ENCODE data around the gene RAB3C. TPM values are rescaled to one million over a fixed set of nuclear protein-coding genes. Genes with fewer than 3 reads are reported as not detected.

RAB3C gene
- total RNA-seq, 8 experiments from 2014 or later = 0.10 to 114 (median 50.3) TPM; not detected in 1

DNA sequence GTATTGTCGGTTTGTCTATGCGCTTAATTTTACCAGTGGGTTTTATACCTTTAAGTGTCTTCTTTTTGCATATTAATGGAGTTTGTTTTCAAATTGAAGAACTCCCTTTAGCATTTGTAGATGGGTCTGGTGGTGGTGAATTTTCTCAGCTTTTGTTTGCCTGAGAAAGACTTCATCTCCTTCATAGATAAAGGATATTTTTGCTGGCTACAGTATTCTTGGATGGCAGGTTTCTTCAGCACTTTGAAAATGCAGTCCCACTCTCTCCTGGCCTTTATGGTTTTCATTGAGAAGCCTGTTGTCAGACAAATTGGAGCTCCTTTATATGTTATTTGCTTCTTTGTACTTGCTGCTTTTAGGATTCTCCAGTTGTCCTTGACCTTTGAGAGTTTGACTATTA is 142.1 kb downstream of the RAB3C start:
- WGBS, 10 experiments = 83 to 100% (median 95%) methylated on average over 1 to 2 of the region's 2 CpGs; no CpG with 5 or more reads in 1 of the 10 experiments
- no peak for ATAC-seq (replicated peaks in 6 of 8)
- in situ Hi-C loops (cut with MboI; ENCODE audit: low pct_unique_long_range_greater_than_20kb in 2 of 9, low sequenced_read_pairs in 9 of 9, unreplicated experiment in 9 of 9) = no loop called here
- H3K4me1 ChIP-seq (replicated peaks in 1 of 2) = peaks cover 0 to 3% of the 10 kb centered on the region in 2 donors
- no peak overlapping the region for H3K27ac ChIP-seq
- no peak overlapping the region for H3K4me3 ChIP-seq

- no peak overlapping the region for H3K27ac ChIP-seq
- in situ Hi-C loops (cut with MboI; ENCODE audit: low pct_unique_long_range_greater_than_20kb in 2 of 9, low sequenced_read_pairs in 9 of 9, unreplicated experiment in 9 of 9) = no loop called here
- WGBS, 10 experiments = 0 to 100% (median 100%) methylated on average over 1 of the region's 1 CpG; no CpG with 5 or more reads in 5 of the 10 experiments
- ATAC-seq (replicated peaks in 6 of 8) = no peak
- H3K4me1 ChIP-seq (replicated peaks in 1 of 2) = peaks cover 0 to 25% of the 10 kb centered on the region in 2 donors
- H3K4me3 ChIP-seq = no peak overlapping the region
Observed at GRCh38 chr5:58731641-58732040, 148.8 kb downstream of the RAB3C start.

GRCh38 chr5:58735637-58736036 is 152.8 kb downstream of the RAB3C start:
- in situ Hi-C loops (cut with MboI; ENCODE audit: low pct_unique_long_range_greater_than_20kb in 2 of 9, low sequenced_read_pairs in 9 of 9, unreplicated experiment in 9 of 9) = no loop called here
- Histone ChIP-seq H3K4me3 (no peak overlapping the region), H3K4me1 (replicated peaks in 1 of 2) (peaks cover 3 to 46% of the 10 kb centered on the region in 2 donors), H3K27ac (no peak overlapping the region)
- 80% methylated on average over 1 of the region's 1 CpG; no CpG with 5 or more reads in 9 of the 10 experiments for WGBS, 10 experiments
- ATAC-seq (replicated peaks in 6 of 8) = no peak

DNA sequence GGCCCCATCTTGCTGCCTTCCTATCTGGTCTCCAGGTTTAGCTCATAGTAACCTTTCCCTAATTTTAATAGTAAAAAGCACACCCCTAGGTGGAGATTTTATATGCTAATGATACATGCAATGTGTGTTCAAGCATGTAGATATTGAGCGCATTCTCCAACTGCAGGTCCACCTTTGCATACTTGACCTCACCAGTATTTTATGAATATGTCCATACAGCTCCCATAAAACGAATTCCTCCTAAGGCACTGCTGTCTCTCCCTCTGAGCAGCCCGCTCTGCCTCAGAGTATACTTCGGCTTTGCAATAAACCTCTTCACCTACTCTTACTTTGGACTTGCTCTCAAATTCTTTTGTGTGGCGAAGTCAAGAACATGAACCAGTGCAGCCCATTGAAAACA is 153.3 kb downstream of the RAB3C start:
- Histone ChIP-seq H3K4me1 (replicated peaks in 1 of 2) (peaks cover 3 to 46% of the 10 kb centered on the region in 2 donors), H3K4me3 (no peak overlapping the region), H3K27ac (no peak overlapping the region)
- 16 to 100% (median 80%) methylated on average over 1 to 5 of the region's 5 CpGs for WGBS, 10 experiments
- in situ Hi-C loops (cut with MboI; ENCODE audit: low pct_unique_long_range_greater_than_20kb in 2 of 9, low sequenced_read_pairs in 9 of 9, unreplicated experiment in 9 of 9) = no loop called here
- peak in 4 of 8 experiments; percentile 63 to 98 (median 96) for ATAC-seq (replicated peaks in 6 of 8)

DNA sequence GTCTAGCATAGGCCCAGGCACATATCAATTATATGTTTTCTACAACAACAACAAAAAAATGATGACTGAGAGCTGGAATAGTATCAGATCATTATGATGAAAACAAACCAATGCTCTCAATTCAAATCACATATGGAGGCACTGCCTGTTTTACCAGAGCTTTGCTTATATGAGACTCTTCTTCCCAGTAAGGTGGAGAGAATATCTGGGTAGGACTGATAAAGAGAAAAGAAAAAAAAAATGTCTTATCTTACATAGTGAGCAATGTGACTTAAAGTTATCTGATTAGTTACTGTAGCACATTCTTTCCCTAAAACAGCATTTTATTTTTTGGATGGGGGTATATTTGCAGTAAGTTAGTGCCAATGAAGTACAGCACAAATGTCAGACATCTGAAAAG is 154.8 kb downstream of the RAB3C start:
- ATAC-seq (replicated peaks in 6 of 8) = no peak
- H3K27ac ChIP-seq = no peak overlapping the region
- H3K4me1 ChIP-seq (replicated peaks in 1 of 2) = peaks cover 3 to 46% of the 10 kb centered on the region in 2 donors
- no peak overlapping the region for H3K4me3 ChIP-seq
- in situ Hi-C loops (cut with MboI; ENCODE audit: low pct_unique_long_range_greater_than_20kb in 2 of 9, low sequenced_read_pairs in 9 of 9, unreplicated experiment in 9 of 9) = no loop called here

DNA sequence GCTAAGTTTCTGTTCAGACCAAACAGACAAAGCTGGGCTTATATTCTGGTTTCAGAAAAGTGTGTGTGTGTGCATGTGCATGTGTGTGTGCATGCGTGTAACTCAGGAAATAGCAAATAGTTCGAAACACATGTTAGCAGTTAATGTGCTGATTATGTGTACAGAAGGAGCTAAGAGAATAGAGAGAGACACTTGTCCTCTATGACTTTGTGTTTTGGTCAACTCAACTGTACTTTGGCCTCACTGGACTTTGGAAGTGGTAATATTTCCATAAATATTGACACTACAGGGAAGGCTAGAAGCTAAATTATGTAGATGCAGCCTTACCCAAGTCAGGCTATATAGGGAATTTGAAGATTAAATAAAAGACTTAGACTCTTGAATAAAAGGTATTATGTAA is 155.5 kb downstream of the RAB3C start:
- Histone ChIP-seq H3K4me1 (replicated peaks in 1 of 2) (peaks cover 4 to 46% of the 10 kb centered on the region in 2 donors), H3K4me3 (no peak overlapping the region), H3K27ac (no peak overlapping the region)
- 0 to 100% (median 63%) methylated on average over 1 to 2 of the region's 2 CpGs; no CpG with 5 or more reads in 2 of the 10 experiments for WGBS, 10 experiments
- peak in 1 of 8 experiments; percentile 21 for ATAC-seq (replicated peaks in 6 of 8)
- in situ Hi-C loops (cut with MboI; ENCODE audit: low pct_unique_long_range_greater_than_20kb in 2 of 9, low sequenced_read_pairs in 9 of 9, unreplicated experiment in 9 of 9) = no loop called here

- Histone ChIP-seq H3K4me1 (replicated peaks in 1 of 2) (peaks cover 6 to 40% of the 10 kb centered on the region in 2 donors), H3K27ac (no peak overlapping the region), H3K4me3 (no peak overlapping the region)
- in situ Hi-C loops (cut with MboI; ENCODE audit: low pct_unique_long_range_greater_than_20kb in 2 of 9, low sequenced_read_pairs in 9 of 9, unreplicated experiment in 9 of 9) = no loop called here
- no peak for ATAC-seq (replicated peaks in 6 of 8)
- 14 to 100% (median 78%) methylated on average over 1 to 2 of the region's 2 CpGs; no CpG with 5 or more reads in 2 of the 10 experiments for WGBS, 10 experiments
Observed at GRCh38 chr5:58739051-58739450, 156.2 kb downstream of the RAB3C start.

DNA sequence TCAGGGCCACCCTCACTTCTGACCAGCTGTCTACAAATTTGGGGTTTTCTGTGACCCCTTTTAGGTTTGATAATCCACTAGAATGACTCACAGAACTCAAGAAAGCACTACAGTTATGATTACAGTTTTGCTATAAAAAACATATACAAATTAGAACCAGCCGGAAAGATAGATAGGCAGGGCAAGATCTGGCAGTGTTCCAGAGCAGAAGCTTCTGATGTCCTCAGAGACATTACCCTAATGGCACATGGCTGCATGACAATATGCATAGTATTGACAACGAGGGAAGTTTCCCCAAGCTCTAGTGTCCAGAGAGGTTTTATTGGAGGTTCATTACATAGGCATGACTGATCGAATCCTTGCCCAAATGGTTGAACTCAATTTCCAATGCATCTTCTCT is 158.1 kb downstream of the RAB3C start:
- no peak overlapping the region for H3K27ac ChIP-seq
- in situ Hi-C loops (cut with MboI; ENCODE audit: low pct_unique_long_range_greater_than_20kb in 2 of 9, low sequenced_read_pairs in 9 of 9, unreplicated experiment in 9 of 9) = no loop called here
- WGBS, 10 experiments = 75 to 100% (median 93%) methylated on average over 1 to 3 of the region's 3 CpGs; no CpG with 5 or more reads in 3 of the 10 experiments
- no peak overlapping the region for H3K4me3 ChIP-seq
- H3K4me1 ChIP-seq (replicated peaks in 1 of 2) = peaks cover 6 to 34% of the 10 kb centered on the region in 2 donors
- ATAC-seq (replicated peaks in 6 of 8) = no peak

DNA sequence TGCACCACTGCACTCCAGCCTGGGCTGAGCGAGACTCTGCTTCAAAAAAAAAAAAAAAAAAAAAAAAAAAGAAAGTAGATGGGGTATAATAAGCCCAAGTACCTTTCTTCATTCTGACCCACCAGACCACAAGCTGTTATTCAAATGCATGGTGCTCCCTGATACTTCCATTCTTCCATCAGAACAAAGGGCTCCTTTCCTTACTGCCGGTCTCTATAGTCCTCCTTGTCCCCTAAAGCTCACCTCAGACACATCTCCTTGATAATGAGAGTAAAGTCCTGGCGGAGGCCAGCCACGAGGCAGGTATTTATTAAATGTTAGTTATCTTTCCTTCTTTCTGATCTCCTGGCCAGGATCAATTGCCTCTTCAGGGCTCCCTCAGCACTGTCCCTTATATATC is 162.5 kb downstream of the RAB3C start:
- ATAC-seq (replicated peaks in 6 of 8) = no peak
- in situ Hi-C loops (cut with MboI; ENCODE audit: low pct_unique_long_range_greater_than_20kb in 2 of 9, low sequenced_read_pairs in 9 of 9, unreplicated experiment in 9 of 9) = no loop called here
- WGBS, 10 experiments = 67 to 83% (median 77%) methylated on average over 2 to 4 of the region's 4 CpGs; no CpG with 5 or more reads in 4 of the 10 experiments
- peaks cover 5 to 37% of the 10 kb centered on the region in 2 donors for H3K4me1 ChIP-seq (replicated peaks in 1 of 2)
- no peak overlapping the region for H3K4me3 ChIP-seq
- peak overlapping the region in 1 of 2 donors; percentile 35 for H3K27ac ChIP-seq

DNA sequence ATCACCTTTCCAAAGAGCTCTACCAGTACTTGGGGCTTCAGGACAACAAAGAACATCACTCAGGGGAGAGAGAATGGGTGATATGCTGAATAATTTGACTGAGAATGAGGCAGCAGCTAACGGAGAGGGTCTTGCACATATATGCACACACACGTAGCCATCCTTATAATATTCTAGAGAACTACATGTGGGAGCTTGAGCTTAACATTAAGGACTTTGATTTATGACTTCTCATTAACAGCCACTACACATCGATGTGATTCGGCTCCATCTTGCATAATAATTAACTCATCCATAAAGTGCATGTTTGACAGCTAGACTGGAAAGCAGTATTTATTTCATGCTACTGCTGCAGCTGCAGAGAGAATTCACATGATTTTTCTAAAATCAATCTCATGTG is 163.4 kb downstream of the RAB3C start:
- Histone ChIP-seq H3K4me1 (replicated peaks in 1 of 2) (peaks cover 5 to 37% of the 10 kb centered on the region in 2 donors), H3K4me3 (no peak overlapping the region), H3K27ac (peak overlapping the region in 1 of 2 donors; percentile 35)
- ATAC-seq (replicated peaks in 6 of 8) = peak in 6 of 8 experiments; percentile 42 to 99 (median 98)
- WGBS, 10 experiments = 0 to 40% (median 11%) methylated on average over 1 to 4 of the region's 4 CpGs; no CpG with 5 or more reads in 1 of the 10 experiments
- in situ Hi-C loops (cut with MboI; ENCODE audit: low pct_unique_long_range_greater_than_20kb in 2 of 9, low sequenced_read_pairs in 9 of 9, unreplicated experiment in 9 of 9) = no loop called here

DNA sequence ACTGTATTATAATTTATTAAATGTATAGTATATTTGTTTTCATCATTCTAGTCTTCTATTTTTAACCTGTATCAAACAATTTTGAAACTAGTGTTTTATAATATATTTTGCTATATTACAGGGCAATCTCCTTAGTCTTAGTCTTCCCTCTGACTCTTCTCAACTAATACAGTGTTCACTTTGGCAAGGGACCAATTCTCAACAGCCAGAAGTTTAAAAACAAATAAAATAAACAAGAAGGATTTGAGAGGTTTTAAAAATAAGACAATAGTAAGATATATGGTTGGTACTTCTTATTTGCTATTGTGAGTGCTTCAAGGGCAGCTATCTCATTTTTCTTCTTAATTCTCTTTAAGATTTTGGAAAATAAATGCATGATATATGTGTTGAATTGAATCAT is 167.2 kb downstream of the RAB3C start:
- in situ Hi-C loops (cut with MboI; ENCODE audit: low pct_unique_long_range_greater_than_20kb in 2 of 9, low sequenced_read_pairs in 9 of 9, unreplicated experiment in 9 of 9) = no loop called here
- H3K4me1 ChIP-seq (replicated peaks in 1 of 2) = peaks cover 8 to 70% of the 10 kb centered on the region in 2 donors
- no peak overlapping the region for H3K4me3 ChIP-seq
- no peak for ATAC-seq (replicated peaks in 6 of 8)
- no peak overlapping the region for H3K27ac ChIP-seq

DNA sequence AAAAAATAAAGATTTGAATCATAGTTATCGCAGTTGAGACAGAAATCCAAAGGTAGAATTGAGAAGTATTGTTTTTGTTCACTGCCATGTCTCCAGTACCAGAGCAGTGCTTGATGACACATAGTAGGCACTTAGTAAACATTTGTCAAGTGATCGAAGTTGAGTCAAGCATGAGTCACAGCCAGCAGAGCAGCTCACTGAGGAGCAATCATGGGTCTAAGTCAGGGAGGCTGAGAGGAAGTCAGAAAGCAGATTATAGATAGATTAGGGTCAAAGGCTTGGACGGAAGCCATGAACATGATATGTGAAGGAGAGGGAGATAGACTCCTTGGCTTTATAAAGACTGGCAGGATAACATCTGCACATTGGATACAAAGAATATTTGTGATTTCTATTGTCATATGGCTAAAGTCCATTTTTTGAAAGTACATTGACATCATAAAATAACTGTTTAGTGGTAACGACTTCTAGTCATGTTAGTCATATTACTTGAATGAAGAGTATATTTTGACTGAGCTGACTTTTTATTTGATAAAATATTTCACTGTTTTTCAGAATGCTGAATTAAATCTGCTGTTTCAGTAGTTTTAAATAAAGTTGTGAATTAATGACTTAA is 168.5 kb downstream of the RAB3C start:
- in situ Hi-C loops (cut with MboI; ENCODE audit: low pct_unique_long_range_greater_than_20kb in 2 of 9, low sequenced_read_pairs in 9 of 9, unreplicated experiment in 9 of 9) = no loop called here
- WGBS, 10 experiments = 39 to 100% (median 89%) methylated on average over 1 to 4 of the region's 4 CpGs
- Histone ChIP-seq H3K4me3 (no peak overlapping the region), H3K4me1 (replicated peaks in 1 of 2) (peaks cover 5 to 66% of the 10 kb centered on the region in 2 donors), H3K27ac (no peak overlapping the region)
- ATAC-seq (replicated peaks in 6 of 8) = peak in 3 of 8 experiments; percentile 19 to 73 (median 32)

DNA sequence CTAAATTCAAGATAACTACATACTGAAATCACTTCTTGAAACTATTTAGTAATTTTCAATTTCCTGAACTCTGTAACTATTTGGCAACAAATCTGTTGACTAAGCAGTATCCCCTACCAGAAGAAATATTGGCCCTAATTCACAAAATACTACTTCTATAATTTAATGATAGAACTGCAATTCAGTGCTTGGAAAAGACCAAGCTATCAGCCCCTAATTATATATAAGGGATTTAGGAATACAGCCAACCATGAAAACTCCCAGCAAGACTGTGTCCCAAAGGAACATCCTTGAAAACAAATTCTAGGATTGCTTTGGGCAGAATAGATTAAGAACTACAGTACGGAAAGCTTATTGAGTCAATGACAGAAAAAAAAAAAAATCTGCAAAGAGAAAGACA is 169.2 kb downstream of the RAB3C start:
- no peak overlapping the region for H3K4me3 ChIP-seq
- 63 to 100% (median 86%) methylated on average over 1 of the region's 1 CpG; no CpG with 5 or more reads in 7 of the 10 experiments for WGBS, 10 experiments
- H3K4me1 ChIP-seq (replicated peaks in 1 of 2) = peaks cover 5 to 59% of the 10 kb centered on the region in 2 donors
- no peak overlapping the region for H3K27ac ChIP-seq
- in situ Hi-C loops (cut with MboI; ENCODE audit: low pct_unique_long_range_greater_than_20kb in 2 of 9, low sequenced_read_pairs in 9 of 9, unreplicated experiment in 9 of 9) = no loop called here
- no peak for ATAC-seq (replicated peaks in 6 of 8)

GRCh38 chr5:58753446-58753845 is 170.6 kb downstream of the RAB3C start:
- H3K27ac ChIP-seq = no peak overlapping the region
- in situ Hi-C loops (cut with MboI; ENCODE audit: low pct_unique_long_range_greater_than_20kb in 2 of 9, low sequenced_read_pairs in 9 of 9, unreplicated experiment in 9 of 9) = no loop called here
- H3K4me3 ChIP-seq = no peak overlapping the region
- peak in 2 of 8 experiments; percentile 12 to 17 for ATAC-seq (replicated peaks in 6 of 8)
- WGBS, 10 experiments = 47 to 94% (median 75%) methylated on average over 1 to 5 of the region's 5 CpGs; no CpG with 5 or more reads in 2 of the 10 experiments
- peaks cover 5 to 47% of the 10 kb centered on the region in 2 donors for H3K4me1 ChIP-seq (replicated peaks in 1 of 2)
